HCT116 (cell line): ENCODE results near the gene PCIF1. TPM values are rescaled to one million over a fixed set of nuclear protein-coding genes. Genes with fewer than 3 reads are reported as not detected.

Experiments used
- ATAC-seq: fragments of 200-7000 bp; cut with Tn5 transposase; 2 replicates; pipeline ENCODE4 v1.9.1; 2020; ENCODE audit warnings: mild to moderate bottlenecking, moderate library complexity
- BruUV-seq: library from RNA; stranded (reverse); fragments of 400-500 nt; replicated peaks from 2 replicates; lab custom pipeline; 2021; lab: Mats Ljungman, UMichigan
- CTCF ChIA-PET: fragments of 300-600 bp; sonication (Branson Sonifier 250); formaldehyde crosslinking; loops from one replicate; lab custom pipeline; 2021; ENCODE audit warnings: antibody characterized with exemption; lab: Charles Lee
- POLR2A ChIA-PET: fragments of 300-600, 350-600 bp; sonication (Branson Sonifier 250); formaldehyde crosslinking; loops from one replicate; lab custom pipeline; 2021; ENCODE audit warnings: antibody characterized with exemption; lab: Charles Lee
- RAD21 ChIA-PET, 2 experiments: fragments of 300-600 bp; sonication (Branson Sonifier 250); formaldehyde crosslinking; loops; one replicate each; lab custom pipeline; 2023; ENCODE audit warnings: low total read pairs in 2 of 2; ENCODE audit not compliant: uncharacterized antibody in 2 of 2, unreplicated experiment in 2 of 2, low non-redundant PET in 1 of 2; lab: Charles Lee
- DNase-seq: peaks from one replicate; pipeline ENCODE4 v3.0.0-alpha.2; 2010; ENCODE audit warnings: low read depth, low spot score
- H2AFZ ChIP-seq: fragments of 200-600 bp; shearing (Covaris generic), sonication (generic); 2 replicates; pipeline ENCODE4 v1.6.1; 2017; ENCODE audit warnings: low read depth, mixed run types, mixed read lengths, antibody characterized with exemption, low read length; ENCODE audit not compliant: poor library complexity, severe bottlenecking
- H3K27ac ChIP-seq: 2 replicates; pipeline ENCODE4 v1.5.1; 2012; ENCODE audit warnings: low read depth, low read length
- H3K27me3 ChIP-seq: fragments of 200-600 bp; sonication (generic); 2 replicates; pipeline ENCODE4 v1.6.1; 2016; ENCODE audit warnings: mixed run types, low read length, mixed read lengths; ENCODE audit not compliant: insufficient read depth
- H3K36me3 ChIP-seq, 2 experiments: fragments of 200-500 bp in 1 of 2; fragments of 200-600 bp in 1 of 2; sonication (Bioruptor generic) in 1 of 2; sonication (generic) in 1 of 2; 2 replicates each; pipeline versions ENCODE4 v1.5.1 to v1.6.1; 2014 to 2016; ENCODE audit warnings: low read length in 2 of 2, inconsistent platforms in 1 of 2, mixed read lengths in 1 of 2, mixed run types in 1 of 2; ENCODE audit not compliant: insufficient read depth in 2 of 2, control insufficient read depth in 1 of 2
- H3K4me1 ChIP-seq, 2 experiments: fragments of 200-600 bp in 1 of 2; sonication (generic) in 1 of 2; 2 replicates each; pipeline versions ENCODE4 v1.5.1 to v1.6.1; 2012 to 2017; ENCODE audit warnings: low read length in 2 of 2, inconsistent platforms in 1 of 2, mild to moderate bottlenecking in 1 of 2, mixed read lengths in 1 of 2, mixed run types in 1 of 2, moderate library complexity in 1 of 2; ENCODE audit not compliant: insufficient read depth in 2 of 2, control insufficient read depth in 1 of 2
- H3K4me2 ChIP-seq: fragments of 200-600 bp; sonication (generic); 2 replicates; pipeline ENCODE4 v1.6.1; 2017; ENCODE audit warnings: mixed run types, low read length, mixed read lengths
- H3K4me3 ChIP-seq, 2 experiments: fragments of 200-600 bp in 1 of 2; sonication (generic) in 1 of 2; replicated peaks in 1 of 2; 2 replicates each; pipeline ENCODE4 v1.5.1; 2011 to 2016; ENCODE audit warnings: low read length in 2 of 2, control low read depth in 1 of 2, low read depth in 1 of 2, mild to moderate bottlenecking in 1 of 2, mixed read lengths in 1 of 2, mixed run types in 1 of 2
- H3K79me2 ChIP-seq: fragments of 200-600 bp; sonication (generic); 2 replicates; pipeline ENCODE4 v1.6.1; 2017; ENCODE audit warnings: mild to moderate bottlenecking, mixed run types, low read length, moderate library complexity, mixed read lengths; ENCODE audit not compliant: insufficient read depth
- H3K9ac ChIP-seq: fragments of 200-600 bp; sonication (generic); 2 replicates; pipeline ENCODE4 v1.6.1; 2016; ENCODE audit warnings: low read length, mixed read lengths
- H3K9me2 ChIP-seq: fragments of 200-600 bp; sonication (generic), shearing (Covaris generic); 2 replicates; pipeline ENCODE4 v1.6.1; 2017; ENCODE audit warnings: mixed run types, mild to moderate bottlenecking, moderate library complexity; ENCODE audit not compliant: insufficient read depth
- H3K9me3 ChIP-seq, 2 experiments: fragments of 200-500 bp in 1 of 2; fragments of 200-600 bp in 1 of 2; sonication (Bioruptor generic) in 1 of 2; sonication (generic) in 1 of 2; 2 replicates each; pipeline ENCODE4 v1.6.1; 2014 to 2017; ENCODE audit warnings: low read length in 2 of 2, mixed read lengths in 2 of 2, inconsistent platforms in 1 of 2, low read depth in 1 of 2, mild to moderate bottlenecking in 1 of 2, mixed run types in 1 of 2, moderate library complexity in 1 of 2; ENCODE audit not compliant: control insufficient read depth in 1 of 2, insufficient read depth in 1 of 2
- H4K20me1 ChIP-seq: fragments of 200-600 bp; sonication (generic), shearing (Covaris generic); 2 replicates; pipeline ENCODE4 v1.6.1; 2017; ENCODE audit warnings: mixed run types, mild to moderate bottlenecking, moderate library complexity; ENCODE audit not compliant: insufficient read depth
- CEBPB ChIP-seq: IDR thresholded peaks from 2 replicates; pipeline ENCODE4 v1.6.1; 2012; ENCODE audit warnings: low read depth
- ELF1 ChIP-seq: IDR thresholded peaks from 2 replicates; pipeline ENCODE4 v1.6.1; 2012; ENCODE audit warnings: low read depth, borderline replicate concordance
- EZH2phosphoT487 ChIP-seq: fragments of 200-600 bp; IDR thresholded peaks from 2 replicates; pipeline ENCODE4 v1.6.1; 2018; ENCODE audit warnings: antibody characterized with exemption, borderline replicate concordance
- FOSL1 ChIP-seq: IDR thresholded peaks from 2 replicates; pipeline ENCODE4 v1.6.1; 2012; ENCODE audit warnings: low read depth
- JUND ChIP-seq: IDR thresholded peaks from 2 replicates; pipeline ENCODE4 v1.6.1; 2012
- MAX ChIP-seq: IDR thresholded peaks from 2 replicates; pipeline ENCODE4 v1.6.1; 2012
- POLR2A ChIP-seq: IDR thresholded peaks from 2 replicates; pipeline ENCODE4 v1.7.0; 2011; ENCODE audit warnings: borderline replicate concordance; ENCODE audit not compliant: insufficient read depth, insufficient read length; ENCODE audit errors: extremely low read depth
- POLR2AphosphoS5 ChIP-seq: IDR thresholded peaks from 2 replicates; pipeline ENCODE4 v1.6.1; 2011; ENCODE audit warnings: mild to moderate bottlenecking, low read depth, low read length, moderate library complexity
- RAD21 ChIP-seq: IDR thresholded peaks from 2 replicates; pipeline ENCODE4 v1.6.1; 2012; ENCODE audit warnings: low read depth, mild to moderate bottlenecking
- REST ChIP-seq: IDR thresholded peaks from 2 replicates; pipeline ENCODE4 v1.6.1; 2012; ENCODE audit warnings: low read depth
- SRF ChIP-seq: IDR thresholded peaks from 2 replicates; pipeline ENCODE4 v1.6.1; 2012; ENCODE audit warnings: low read depth
- TCF7L2 ChIP-seq: IDR thresholded peaks from 2 replicates; pipeline ENCODE4 v1.7.0; 2011; ENCODE audit warnings: borderline replicate concordance, inconsistent platforms; ENCODE audit not compliant: insufficient read depth, insufficient read length; ENCODE audit errors: extremely low read depth
- YY1 ChIP-seq: IDR thresholded peaks from 2 replicates; pipeline ENCODE4 v1.6.1; 2011; ENCODE audit warnings: low read length, low read depth, moderate library complexity, mild to moderate bottlenecking; ENCODE audit not compliant: insufficient replicate concordance; ENCODE audit errors: extremely low read depth
- ZFX ChIP-seq: fragments of 450-650 bp; IDR thresholded peaks from 2 replicates; pipeline ENCODE4 v1.6.1; 2017
- ZNF274 ChIP-seq: fragments of 200-500 bp; sonication (Bioruptor generic); IDR thresholded peaks from 2 replicates; pipeline ENCODE4 v1.6.1; 2014; ENCODE audit warnings: mild to moderate bottlenecking, low read depth, low read length, inconsistent platforms
- intact Hi-C: fragments of 100-400 bp; cut with micrococcal nuclease; formaldehyde crosslinking; loops from 2 replicates; pipeline ENCODE4 v1.10.0; 2022
- total RNA-seq: library from RNA; stranded (reverse); gene quantifications from one replicate; pipeline ENCODE4 v1.2.1, GENCODE V29; 2021; ENCODE audit not compliant: unreplicated experiment

PCIF1 gene
- total RNA-seq, 1 experiment from 2014 or later, result 31.8 TPM

DNA sequence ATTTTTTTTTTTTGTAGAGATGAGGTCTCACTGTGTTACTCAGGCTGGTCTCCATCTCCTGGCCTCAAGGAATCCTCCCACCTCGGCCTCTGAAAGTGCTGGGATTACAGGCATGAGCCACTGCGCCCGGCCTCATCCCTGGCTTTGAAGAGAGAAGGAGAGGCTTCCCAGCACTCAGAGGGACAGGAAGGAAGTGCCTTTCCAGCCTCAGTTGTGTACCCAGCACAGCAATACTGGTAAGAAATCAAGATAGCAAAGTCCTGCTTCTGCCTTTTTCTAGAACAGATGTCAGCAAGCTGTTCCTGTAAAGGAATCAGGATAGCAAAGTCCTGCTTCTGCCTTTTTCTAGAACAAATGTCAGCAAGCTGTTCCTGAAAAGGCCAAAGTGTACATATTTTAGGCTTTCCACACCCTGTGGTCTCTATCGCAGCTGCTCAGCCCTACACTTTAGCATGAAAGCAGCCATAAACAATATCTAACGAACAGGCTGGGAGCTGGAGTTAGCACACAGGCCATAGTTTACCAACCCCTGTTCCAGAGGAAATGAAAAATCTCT, 16.2 kb upstream of the PCIF1 start:
- Histone ChIP-seq H3K79me2 (no peaks in the 10 kb centered on the region), H3K9me3 (no peaks in the 10 kb centered on the region), H3K4me3 (no peak overlapping the region), H2AFZ (no peak overlapping the region), H3K9ac (no peak overlapping the region), H3K36me3 (no peaks in the 10 kb centered on the region), H3K27me3 (no peaks in the 10 kb centered on the region), H3K27ac (no peak overlapping the region), H3K4me1 (no peaks in the 10 kb centered on the region), H4K20me1 (no peaks in the 10 kb centered on the region), H3K9me2 (no peaks in the 10 kb centered on the region), H3K4me2 (no peak overlapping the region)
- no TSS peak for BruUV-seq
- ChIA-PET POLR2A (no interaction called here), RAD21 (no interaction called here), CTCF (interaction anchor here (1.1 kb wide), 1 partner anchor 15 kb away, joined by 3 read pairs; no protein-coding TSS in a partner anchor)
- intact Hi-C loops, result no loop called here
- ATAC-seq (no peak), DNase-seq (no peak)
- TF ChIP-seq POLR2AphosphoS5 (no peak), EZH2phosphoT487 (no peak), YY1 (no peak), ZNF274 (no peak), ZFX (no peak), RAD21 (no peak), TCF7L2 (no peak), MAX (no peak), ELF1 (no peak), FOSL1 (no peak), POLR2A (no peak), SRF (no peak), JUND (no peak), CEBPB (no peak), REST (no peak)
